Vagina (tissue), 2 donors: Measurements from ENCODE around the gene VTI1A. TPM values are rescaled to one million over a fixed set of nuclear protein-coding genes. Genes with fewer than 3 reads are reported as not detected.

Experiments used
- DNase-seq, 2 donors: peaks; one replicate each; pipeline ENCODE4 v3.0.0-alpha.2; 2017; ENCODE audit errors: extremely low spot score in 2 of 2
- H3K27ac ChIP-seq: fragments of 200-600 bp; sonication (generic); one replicate; pipeline ENCODE4 v1.5.1; 2019
- H3K27me3 ChIP-seq: fragments of 200-600 bp; sonication (generic); one replicate; pipeline ENCODE4 v1.5.1; 2019
- H3K36me3 ChIP-seq, 2 donors: fragments of 200-600 bp; sonication (generic); one replicate each; pipeline ENCODE4 v1.5.1; 2017 to 2019
- H3K4me1 ChIP-seq: fragments of 200-600 bp; sonication (generic); one replicate; pipeline ENCODE4 v1.5.1; 2019
- H3K4me3 ChIP-seq, 2 donors: fragments of 200-600 bp; sonication (generic); 1 replicate in 1 of 2; 2 replicates in 1 of 2; pipeline ENCODE4 v1.5.1; 2016 to 2019
- H3K9me3 ChIP-seq: fragments of 200-600 bp; sonication (generic); one replicate; pipeline ENCODE4 v1.5.1; 2019
- POLR2A ChIP-seq, 2 donors: fragments of 450-650 bp; IDR thresholded peaks; one replicate each; pipeline ENCODE4 v1.6.1; 2017; ENCODE audit warnings: antibody characterized with exemption in 2 of 2, mild to moderate bottlenecking in 2 of 2, moderate library complexity in 2 of 2
- POLR2AphosphoS5 ChIP-seq, 2 donors: sonication (generic); formaldehyde crosslinking; IDR thresholded peaks; one replicate each; pipeline ENCODE4 v1.9.0; 2017; ENCODE audit warnings: antibody characterized with exemption in 2 of 2, mild to moderate bottlenecking in 2 of 2, low read depth in 1 of 2; ENCODE audit not compliant: insufficient read depth in 1 of 2
- intact Hi-C: fragments of 100-400 bp; cut with DNase I; formaldehyde crosslinking; loops from one replicate; pipeline ENCODE4 v1.15.1; 2023
- total RNA-seq: library from RNA; depleted of rRNA; stranded (reverse); fragments of >200 nt; gene quantifications from one replicate; pipeline ENCODE4 v1.2.3, GENCODE V29; 2016
- TF ChIP-seq, protein P1 (sequence below), 3 experiments: fragments of 450-650 bp in 2 of 3; fragments of 200-600 bp in 1 of 3; sonication (generic) in 1 of 3; IDR thresholded peaks; one replicate each; pipeline ENCODE4 v1.5.1; 2017 to 2019; ENCODE audit warnings: antibody characterized with exemption in 3 of 3, mild to moderate bottlenecking in 2 of 3, moderate library complexity in 2 of 3

VTI1A gene
- total RNA-seq, 1 donor from 2014 or later = 49.1 TPM

- TF ChIP-seq, protein P1, sequence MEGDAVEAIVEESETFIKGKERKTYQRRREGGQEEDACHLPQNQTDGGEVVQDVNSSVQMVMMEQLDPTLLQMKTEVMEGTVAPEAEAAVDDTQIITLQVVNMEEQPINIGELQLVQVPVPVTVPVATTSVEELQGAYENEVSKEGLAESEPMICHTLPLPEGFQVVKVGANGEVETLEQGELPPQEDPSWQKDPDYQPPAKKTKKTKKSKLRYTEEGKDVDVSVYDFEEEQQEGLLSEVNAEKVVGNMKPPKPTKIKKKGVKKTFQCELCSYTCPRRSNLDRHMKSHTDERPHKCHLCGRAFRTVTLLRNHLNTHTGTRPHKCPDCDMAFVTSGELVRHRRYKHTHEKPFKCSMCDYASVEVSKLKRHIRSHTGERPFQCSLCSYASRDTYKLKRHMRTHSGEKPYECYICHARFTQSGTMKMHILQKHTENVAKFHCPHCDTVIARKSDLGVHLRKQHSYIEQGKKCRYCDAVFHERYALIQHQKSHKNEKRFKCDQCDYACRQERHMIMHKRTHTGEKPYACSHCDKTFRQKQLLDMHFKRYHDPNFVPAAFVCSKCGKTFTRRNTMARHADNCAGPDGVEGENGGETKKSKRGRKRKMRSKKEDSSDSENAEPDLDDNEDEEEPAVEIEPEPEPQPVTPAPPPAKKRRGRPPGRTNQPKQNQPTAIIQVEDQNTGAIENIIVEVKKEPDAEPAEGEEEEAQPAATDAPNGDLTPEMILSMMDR (IDR thresholded peaks at IDR 0.05) = no peak
- TF ChIP-seq POLR2A (IDR thresholded peaks at IDR 0.05) = no peak
- no peak for TF ChIP-seq POLR2AphosphoS5 (IDR thresholded peaks at IDR 0.05; ENCODE audit: insufficient read depth in 1 of 2, low read depth in 1 of 2)
- H3K9me3 ChIP-seq = no peaks in the 10 kb centered on the region
- no peaks in the 10 kb centered on the region for H3K27me3 ChIP-seq
- no peak for DNase-seq
- no peak overlapping the region for H3K4me3 ChIP-seq
- H3K4me1 ChIP-seq = peaks cover 18% of the 10 kb centered on the region
- H3K36me3 ChIP-seq = no peaks in the 10 kb centered on the region
- intact Hi-C loops = no loop called here
- no peak overlapping the region for H3K27ac ChIP-seq
Observed at GRCh38 chr10:112813866-112814591, 367.0 kb downstream of the VTI1A start.

DNA sequence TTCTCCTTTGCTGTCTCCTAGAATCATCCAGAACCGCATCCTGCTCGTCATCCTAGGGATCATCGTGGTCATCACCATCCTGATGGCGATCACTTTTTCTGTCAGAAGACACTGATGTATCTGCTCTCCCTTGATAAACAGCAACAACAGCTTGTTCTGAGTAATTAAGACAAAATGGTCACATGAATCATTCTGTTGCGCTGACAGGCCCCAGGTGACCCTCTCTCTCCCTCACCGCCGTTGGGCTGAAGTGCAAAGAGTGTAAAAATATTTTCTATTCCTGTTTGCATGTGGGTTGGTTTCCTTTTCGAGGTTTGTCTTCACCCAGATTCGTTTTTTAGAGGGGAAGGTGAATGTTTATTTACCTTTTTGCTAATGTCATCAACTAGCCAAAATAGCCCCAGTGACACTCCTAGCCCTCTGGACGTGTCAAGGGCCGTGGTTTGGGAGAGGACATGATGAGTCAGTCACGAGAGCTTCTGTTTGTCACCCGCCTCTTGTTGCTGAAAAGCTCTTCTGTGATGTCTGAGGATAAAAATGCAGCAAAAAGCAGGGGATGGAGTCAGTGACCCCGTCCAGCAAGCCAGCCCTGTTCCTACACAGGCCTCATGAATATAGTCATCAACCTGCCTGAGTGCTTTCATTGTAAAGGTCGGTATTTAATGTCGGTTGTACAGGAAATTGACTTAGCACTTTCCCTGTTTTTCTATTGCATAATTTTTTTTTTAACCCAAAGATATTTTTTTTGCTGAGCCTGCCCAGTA is 368.4 kb downstream of the VTI1A start:
- intact Hi-C loops = no loop called here

DNA sequence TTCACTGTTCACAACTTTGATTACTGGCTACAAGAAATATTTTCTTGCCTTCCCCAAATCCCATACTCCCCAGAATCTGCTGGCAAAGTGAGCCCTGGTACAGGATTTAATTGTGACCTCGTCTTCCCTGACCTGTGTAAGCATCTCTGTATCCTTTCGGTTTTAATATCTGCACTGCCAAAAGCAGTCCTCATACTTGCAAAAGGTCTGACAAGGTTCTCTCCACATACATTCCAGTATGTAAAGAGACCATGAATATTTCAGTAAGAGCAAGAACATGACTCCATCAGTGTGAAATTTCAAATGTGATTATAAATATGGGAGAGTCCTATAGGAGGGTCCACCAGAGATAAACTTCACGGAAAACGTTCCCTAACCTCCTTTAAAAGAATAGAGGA is 369.0 kb downstream of the VTI1A start:
- Histone ChIP-seq H3K36me3 (no peaks in the 10 kb centered on the region), H3K27ac (no peak overlapping the region), H3K4me3 (no peak overlapping the region), H3K9me3 (no peaks in the 10 kb centered on the region), H3K4me1 (peaks cover 18% of the 10 kb centered on the region), H3K27me3 (no peaks in the 10 kb centered on the region)
- no peak for TF ChIP-seq POLR2AphosphoS5 (IDR thresholded peaks at IDR 0.05; ENCODE audit: insufficient read depth in 1 of 2, low read depth in 1 of 2)
- no peak for TF ChIP-seq POLR2A (IDR thresholded peaks at IDR 0.05)
- TF ChIP-seq, protein P1 (IDR thresholded peaks at IDR 0.05) = no peak
- intact Hi-C loops = no loop called here
- DNase-seq = no peak

More for the DNA sequence above, 368.4 kb downstream of the VTI1A start:
- H3K4me3 ChIP-seq = no peak overlapping the region
- H3K27ac ChIP-seq = no peak overlapping the region
- no peaks in the 10 kb centered on the region for H3K27me3 ChIP-seq
- no peak for DNase-seq
- no peaks in the 10 kb centered on the region for H3K9me3 ChIP-seq
- H3K36me3 ChIP-seq = no peaks in the 10 kb centered on the region
- TF ChIP-seq POLR2AphosphoS5 (IDR thresholded peaks at IDR 0.05; ENCODE audit: insufficient read depth in 1 of 2, low read depth in 1 of 2) = no peak
- TF ChIP-seq, protein P1 (IDR thresholded peaks at IDR 0.05) = no peak
- TF ChIP-seq POLR2A (IDR thresholded peaks at IDR 0.05) = no peak
- peaks cover 18% of the 10 kb centered on the region for H3K4me1 ChIP-seq

- H3K27ac ChIP-seq = no peak overlapping the region
Observed at GRCh38 chr10:112816891-112817290, 369.9 kb downstream of the VTI1A start.

More at GRCh38 chr10:112816891-112817290, 369.9 kb downstream of the VTI1A start:
- peaks cover 10% of the 10 kb centered on the region for H3K4me1 ChIP-seq
- H3K36me3 ChIP-seq = no peaks in the 10 kb centered on the region
- H3K27me3 ChIP-seq = no peaks in the 10 kb centered on the region
- intact Hi-C loops = no loop called here
- no peaks in the 10 kb centered on the region for H3K9me3 ChIP-seq
- H3K4me3 ChIP-seq = no peak overlapping the region
- TF ChIP-seq POLR2AphosphoS5 (IDR thresholded peaks at IDR 0.05; ENCODE audit: insufficient read depth in 1 of 2, low read depth in 1 of 2) (no peak), POLR2A (IDR thresholded peaks at IDR 0.05) (no peak)
- TF ChIP-seq, protein P1 (IDR thresholded peaks at IDR 0.05) = no peak
- no peak for DNase-seq
